Measurements from ENCODE around the gene FOXO1. TPM values are rescaled to one million over a fixed set of nuclear protein-coding genes. Genes with fewer than 3 reads are reported as not detected.

Gene FOXO1
- total and polyA plus RNA-seq, 3 experiments from 2014 or later, result 32.6 to 56.2 (median 32.9) TPM

DNA sequence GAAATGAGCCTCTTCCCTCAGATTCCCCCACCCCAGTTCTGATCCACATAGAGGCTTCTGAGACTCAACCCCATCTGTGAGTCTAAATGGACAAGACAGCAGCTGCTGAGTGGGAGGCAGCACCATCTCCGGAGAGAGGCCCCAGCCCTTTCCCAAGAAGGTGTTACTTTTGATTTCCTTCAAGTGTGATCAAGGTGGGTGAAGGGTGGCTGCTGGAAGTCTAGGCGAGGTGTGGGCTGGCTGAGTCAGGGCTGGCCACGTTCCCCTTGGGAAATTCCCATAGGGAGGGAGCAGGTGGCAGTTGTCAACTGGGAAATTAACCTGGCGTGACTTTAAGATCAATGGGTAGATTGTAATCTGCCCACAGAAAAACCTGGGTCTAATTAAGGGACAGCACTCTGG is 148.0 kb downstream of the FOXO1 start:
- H3K4me3 Mint-ChIP-seq, result peak overlapping the region in 6 of 7 donors; percentile 23 to 75 (median 48)

DNA sequence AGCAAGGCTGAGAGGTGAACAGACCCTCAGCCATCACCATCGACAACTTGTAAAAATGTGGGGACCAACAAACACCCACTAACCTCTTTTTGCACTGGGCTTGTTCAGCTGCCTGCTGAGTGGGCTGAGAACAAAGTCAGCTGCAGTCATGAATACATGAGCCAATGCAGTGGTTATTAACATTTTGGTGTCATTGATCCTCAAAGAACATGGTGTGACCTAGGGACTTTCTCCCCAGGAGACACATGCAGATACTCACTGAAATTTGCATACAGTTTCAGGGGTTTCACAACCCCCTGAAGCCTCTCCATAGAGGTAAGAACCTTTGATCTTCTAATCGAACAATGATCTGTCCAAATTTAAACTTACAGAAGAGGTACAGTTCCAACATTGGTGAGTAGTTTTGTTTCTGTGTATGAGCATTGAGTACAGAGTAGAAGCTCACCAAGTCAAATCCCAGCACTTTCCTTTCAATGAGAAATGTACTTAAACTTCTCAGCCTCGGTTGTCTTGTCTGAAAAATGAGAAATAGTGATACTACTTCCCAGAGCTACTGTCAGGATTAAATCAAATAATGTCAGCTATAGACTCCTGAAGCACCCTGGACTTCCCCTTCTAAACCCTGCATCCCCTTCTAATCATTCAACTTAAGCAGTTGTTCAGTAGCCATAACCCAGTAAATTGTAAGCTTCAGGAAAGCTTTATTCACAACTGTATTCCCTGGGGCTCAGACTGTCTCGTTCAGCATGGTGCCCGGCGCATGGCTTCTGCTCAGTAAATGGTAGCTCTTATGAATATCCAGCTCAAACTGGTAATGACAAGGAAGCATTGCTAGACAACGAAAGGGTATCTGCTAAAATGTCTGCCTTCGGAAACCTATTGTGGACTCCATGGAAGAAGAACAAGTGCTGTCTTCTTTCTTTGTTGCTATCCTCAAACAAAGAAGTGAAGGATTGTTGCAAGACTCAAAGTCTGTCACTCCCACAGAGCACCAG is 148.7 kb downstream of the FOXO1 start:
- H3K4me1 ChIP-seq (ENCODE audit: insufficient read depth, low read length), result peaks cover 27% of the 10 kb centered on the region
- peaks cover 38 to 49% (median 47%) of the 10 kb centered on the region in 3 donors for H3K4me1 Mint-ChIP-seq
- H3K36me3 ChIP-seq (ENCODE audit: insufficient read depth, low read length), result no peaks in the 10 kb centered on the region
- no peaks in the 10 kb centered on the region for H3K9me3 Mint-ChIP-seq
- CTCF ChIA-PET, result interaction anchor here (1.1 kb wide), 1 partner anchor 20 kb away, joined by 3 read pairs; no protein-coding TSS in a partner anchor
- H3K27me3 ChIP-seq (ENCODE audit: insufficient read depth, low read length, poor library complexity, severe bottlenecking), result no peaks in the 10 kb centered on the region
- POLR2A ChIA-PET, result interaction anchor here (1.4 kb wide), 1 partner anchor 23 kb away, joined by 3 read pairs; no protein-coding TSS in a partner anchor
- H3K27me3 Mint-ChIP-seq, result no peaks in the 10 kb centered on the region
- H3K4me3 Mint-ChIP-seq, result peak overlapping the region in 5 of 7 donors; percentile 33 to 75 (median 48)
- H3K4me3 ChIP-seq (ENCODE audit: low read length), result no peak overlapping the region
- H3K27ac ChIP-seq (ENCODE audit: low read depth, low read length), result no peak overlapping the region
- DNase-seq, result no peak
- H3K9me3 ChIP-seq (ENCODE audit: low read length), result no peaks in the 10 kb centered on the region
- peak overlapping the region in 7 of 8 donors; percentile 17 to 86 (median 53) for H3K27ac Mint-ChIP-seq
- peaks cover 0 to 5% (median 3%) of the 10 kb centered on the region in 3 donors for H3K36me3 Mint-ChIP-seq

More for the DNA sequence above, 148.0 kb downstream of the FOXO1 start:
- Histone ChIP-seq H3K9me3 (ENCODE audit: low read length) (no peaks in the 10 kb centered on the region), H3K4me1 (ENCODE audit: insufficient read depth, low read length) (peaks cover 25% of the 10 kb centered on the region), H3K27me3 (ENCODE audit: insufficient read depth, low read length, poor library complexity, severe bottlenecking) (no peaks in the 10 kb centered on the region), H3K4me3 (ENCODE audit: low read length) (no peak overlapping the region), H3K36me3 (ENCODE audit: insufficient read depth, low read length) (no peaks in the 10 kb centered on the region), H3K27ac (ENCODE audit: low read depth, low read length) (no peak overlapping the region)
- Mint-ChIP-seq H3K4me1 (peaks cover 38 to 42% (median 41%) of the 10 kb centered on the region in 3 donors), H3K9me3 (no peaks in the 10 kb centered on the region), H3K27ac (peak overlapping the region in 7 of 8 donors; percentile 17 to 86 (median 51)), H3K27me3 (no peaks in the 10 kb centered on the region), H3K36me3 (peaks cover 0 to 5% (median 3%) of the 10 kb centered on the region in 3 donors)
- ChIA-PET CTCF (interaction anchor here (1.1 to 1.2 kb wide), 2 partner anchors 19 to 39 kb away, joined by 3 read pairs; no protein-coding TSS in a partner anchor), POLR2A (interaction anchor here (1.4 kb wide), 1 partner anchor 24 kb away, joined by 3 read pairs; no protein-coding TSS in a partner anchor)
- peak in 3 of 5 donors; percentile 37 to 61 (median 52) for DNase-seq

- POLR2A ChIA-PET, result no interaction called here
- CTCF ChIA-PET, result no interaction called here
- no peaks in the 10 kb centered on the region for H3K9me3 Mint-ChIP-seq
These were observed 150.7 kb downstream of the FOXO1 start for GRCh38 chr13:40515702-40516101.

DNA sequence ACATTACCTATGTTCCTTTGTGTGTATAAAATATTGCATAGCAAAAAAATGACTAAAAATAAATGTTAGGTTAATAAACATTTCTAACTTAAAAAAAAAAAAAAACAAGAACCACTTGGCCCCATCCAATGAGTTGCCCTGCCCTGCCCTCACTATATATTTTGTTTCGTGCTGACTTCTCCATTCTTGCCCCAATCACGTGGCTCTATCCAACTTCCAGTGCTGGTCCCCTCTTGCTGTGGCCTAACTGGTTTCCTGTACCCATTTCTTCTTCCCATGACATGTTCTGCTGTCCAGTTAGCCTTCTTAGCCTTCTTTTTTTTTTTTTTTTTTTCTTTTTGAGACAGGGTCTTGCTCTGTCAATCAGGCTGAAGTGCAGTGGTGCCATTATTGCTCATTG is 151.6 kb downstream of the FOXO1 start:
- peaks cover 32 to 47% (median 45%) of the 10 kb centered on the region in 3 donors for H3K4me1 Mint-ChIP-seq
- no peaks in the 10 kb centered on the region for H3K27me3 ChIP-seq (ENCODE audit: insufficient read depth, low read length, poor library complexity, severe bottlenecking)
- H3K4me3 ChIP-seq (ENCODE audit: low read length), result no peak overlapping the region
- no peak overlapping the region for H3K4me3 Mint-ChIP-seq
- no peak for DNase-seq
- no peaks in the 10 kb centered on the region for H3K9me3 ChIP-seq (ENCODE audit: low read length)
- CTCF ChIA-PET, result no interaction called here
- peaks cover 29% of the 10 kb centered on the region for H3K4me1 ChIP-seq (ENCODE audit: insufficient read depth, low read length)
- H3K27ac Mint-ChIP-seq, result peak overlapping the region in 2 of 8 donors; percentile 4 to 81
- POLR2A ChIA-PET, result no interaction called here
- H3K36me3 Mint-ChIP-seq, result peaks cover 0 to 5% (median 4%) of the 10 kb centered on the region in 3 donors
- no peaks in the 10 kb centered on the region for H3K36me3 ChIP-seq (ENCODE audit: insufficient read depth, low read length)
- H3K27ac ChIP-seq (ENCODE audit: low read depth, low read length), result no peak overlapping the region
- H3K9me3 Mint-ChIP-seq, result peaks cover 0 to 2% (median 0%) of the 10 kb centered on the region in 5 donors
- H3K27me3 Mint-ChIP-seq, result no peaks in the 10 kb centered on the region

More at GRCh38 chr13:40515702-40516101, 150.7 kb downstream of the FOXO1 start:
- no peaks in the 10 kb centered on the region for H3K9me3 ChIP-seq (ENCODE audit: low read length)
- Mint-ChIP-seq H3K27ac (peak overlapping the region in 1 of 8 donors; percentile 43), H3K36me3 (peaks cover 0 to 6% (median 2%) of the 10 kb centered on the region in 3 donors), H3K4me1 (peaks cover 36 to 51% (median 49%) of the 10 kb centered on the region in 3 donors), H3K4me3 (no peak overlapping the region), H3K27me3 (no peaks in the 10 kb centered on the region)
- H3K4me1 ChIP-seq (ENCODE audit: insufficient read depth, low read length), result peaks cover 29% of the 10 kb centered on the region
- no peak overlapping the region for H3K27ac ChIP-seq (ENCODE audit: low read depth, low read length)
- no peak overlapping the region for H3K4me3 ChIP-seq (ENCODE audit: low read length)
- no peaks in the 10 kb centered on the region for H3K36me3 ChIP-seq (ENCODE audit: insufficient read depth, low read length)
- H3K27me3 ChIP-seq (ENCODE audit: insufficient read depth, low read length, poor library complexity, severe bottlenecking), result no peaks in the 10 kb centered on the region
- no peak for DNase-seq

GRCh38 chr13:40509876-40510275 is 156.6 kb downstream of the FOXO1 start:
- no peaks in the 10 kb centered on the region for H3K27me3 ChIP-seq (ENCODE audit: insufficient read depth, low read length, poor library complexity, severe bottlenecking)
- peaks cover 34% of the 10 kb centered on the region for H3K4me1 ChIP-seq (ENCODE audit: insufficient read depth, low read length)
- Mint-ChIP-seq H3K27ac (no peak overlapping the region), H3K27me3 (peaks cover 0 to 2% of the 10 kb centered on the region in 2 donors), H3K4me3 (no peak overlapping the region), H3K36me3 (peaks cover 0 to 5% (median 3%) of the 10 kb centered on the region in 3 donors), H3K9me3 (peaks cover 0 to 2% (median 0%) of the 10 kb centered on the region in 5 donors), H3K4me1 (peaks cover 20 to 47% (median 37%) of the 10 kb centered on the region in 3 donors)
- DNase-seq, result no peak
- H3K9me3 ChIP-seq (ENCODE audit: low read length), result no peaks in the 10 kb centered on the region
- H3K4me3 ChIP-seq (ENCODE audit: low read length), result no peak overlapping the region
- H3K36me3 ChIP-seq (ENCODE audit: insufficient read depth, low read length), result no peaks in the 10 kb centered on the region
- ChIA-PET CTCF (no interaction called here), POLR2A (no interaction called here)
- no peak overlapping the region for H3K27ac ChIP-seq (ENCODE audit: low read depth, low read length)

- Histone ChIP-seq H3K4me3 (ENCODE audit: low read length) (no peak overlapping the region), H3K27ac (ENCODE audit: low read depth, low read length) (no peak overlapping the region), H3K27me3 (ENCODE audit: insufficient read depth, low read length, poor library complexity, severe bottlenecking) (no peaks in the 10 kb centered on the region), H3K36me3 (ENCODE audit: insufficient read depth, low read length) (no peaks in the 10 kb centered on the region), H3K4me1 (ENCODE audit: insufficient read depth, low read length) (peaks cover 34% of the 10 kb centered on the region), H3K9me3 (ENCODE audit: low read length) (no peaks in the 10 kb centered on the region)
- H3K27me3 Mint-ChIP-seq, result peaks cover 0 to 2% of the 10 kb centered on the region in 2 donors
- peaks cover 0 to 2% (median 0%) of the 10 kb centered on the region in 5 donors for H3K9me3 Mint-ChIP-seq
- ChIA-PET CTCF (no interaction called here), POLR2A (no interaction called here)
- H3K4me1 Mint-ChIP-seq, result peaks cover 20 to 47% (median 35%) of the 10 kb centered on the region in 3 donors
- H3K27ac Mint-ChIP-seq, result peak overlapping the region in 1 of 8 donors; percentile 57
- H3K4me3 Mint-ChIP-seq, result no peak overlapping the region
- peaks cover 0 to 5% (median 5%) of the 10 kb centered on the region in 3 donors for H3K36me3 Mint-ChIP-seq
- DNase-seq, result peak in 1 of 5 donors; percentile 40
These were observed 157.6 kb downstream of the FOXO1 start for GRCh38 chr13:40508767-40509342.

DNA sequence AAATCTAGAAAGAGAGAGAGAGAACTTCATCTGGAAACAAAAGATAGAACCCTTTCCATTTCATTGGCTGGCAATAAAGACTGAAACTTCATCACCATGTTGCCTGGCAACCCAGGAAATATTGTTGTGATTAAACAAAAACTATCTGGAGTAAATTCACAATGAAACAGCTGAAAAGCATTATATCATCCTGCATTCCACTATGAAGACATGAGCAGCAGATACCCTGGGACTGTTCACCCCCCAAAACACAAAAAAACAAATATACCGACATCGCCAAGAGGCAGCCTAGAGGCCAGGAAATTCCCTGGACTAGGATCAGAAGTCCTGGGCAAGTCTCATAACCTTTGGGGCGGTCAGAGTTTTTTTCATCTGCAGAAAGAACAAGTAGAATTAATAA is 158.3 kb downstream of the FOXO1 start:
- H3K36me3 Mint-ChIP-seq, result peaks cover 0 to 5% (median 5%) of the 10 kb centered on the region in 3 donors
- H3K4me1 ChIP-seq (ENCODE audit: insufficient read depth, low read length), result peaks cover 34% of the 10 kb centered on the region
- no peaks in the 10 kb centered on the region for H3K27me3 ChIP-seq (ENCODE audit: insufficient read depth, low read length, poor library complexity, severe bottlenecking)
- peak overlapping the region in 3 of 8 donors; percentile 29 to 84 (median 47) for H3K27ac Mint-ChIP-seq
- no peak overlapping the region for H3K4me3 Mint-ChIP-seq
- H3K4me3 ChIP-seq (ENCODE audit: low read length), result no peak overlapping the region
- no peak overlapping the region for H3K27ac ChIP-seq (ENCODE audit: low read depth, low read length)
- ChIA-PET POLR2A (no interaction called here), CTCF (interaction anchor here (0.7 kb wide), 1 partner anchor 158 kb away, joined by 3 read pairs; no protein-coding TSS in a partner anchor)
- DNase-seq, result peak in 1 of 5 donors; percentile 43
- peaks cover 0 to 2% of the 10 kb centered on the region in 2 donors for H3K27me3 Mint-ChIP-seq
- H3K4me1 Mint-ChIP-seq, result peaks cover 20 to 43% (median 28%) of the 10 kb centered on the region in 3 donors
- peaks cover 0 to 2% (median 0%) of the 10 kb centered on the region in 5 donors for H3K9me3 Mint-ChIP-seq
- H3K9me3 ChIP-seq (ENCODE audit: low read length), result no peaks in the 10 kb centered on the region
- H3K36me3 ChIP-seq (ENCODE audit: insufficient read depth, low read length), result no peaks in the 10 kb centered on the region

All from CD8-positive, alpha-beta memory T cell (primary cell).